ENCODE results near the gene HSPA4L.

The HSPA4L gene

GRCh38 chr4:127829014-127829413 is 46.9 kb downstream of the HSPA4L start:
- Mint-ChIP-seq H3K27ac (no peak overlapping the region), H3K27me3 (peaks cover 6% of the 10 kb centered on the region), H3K9me3 (no peaks in the 10 kb centered on the region), H3K4me1 (ENCODE audit: low read depth) (no peaks in the 10 kb centered on the region), H3K36me3 (ENCODE audit: low read depth) (no peaks in the 10 kb centered on the region), H3K4me3 (no peak overlapping the region)

GRCh38 chr4:127832585-127832984 is 50.5 kb downstream of the HSPA4L start:
- Mint-ChIP-seq H3K9me3 (no peaks in the 10 kb centered on the region), H3K36me3 (ENCODE audit: low read depth) (no peaks in the 10 kb centered on the region), H3K4me3 (no peak overlapping the region), H3K27me3 (no peaks in the 10 kb centered on the region), H3K27ac (no peak overlapping the region), H3K4me1 (ENCODE audit: low read depth) (no peaks in the 10 kb centered on the region)

- Mint-ChIP-seq H3K4me3 (no peak overlapping the region), H3K9me3 (peaks cover 20% of the 10 kb centered on the region), H3K4me1 (ENCODE audit: low read depth) (no peaks in the 10 kb centered on the region), H3K27ac (no peak overlapping the region), H3K27me3 (no peaks in the 10 kb centered on the region), H3K36me3 (ENCODE audit: low read depth) (peaks cover 26% of the 10 kb centered on the region)
Observed at GRCh38 chr4:127843704-127844600, 61.8 kb downstream of the HSPA4L start.

GRCh38 chr4:127844601-127845116 is 62.5 kb downstream of the HSPA4L start:
- peaks cover 24% of the 10 kb centered on the region for H3K9me3 Mint-ChIP-seq
- peaks cover 31% of the 10 kb centered on the region for H3K36me3 Mint-ChIP-seq (ENCODE audit: low read depth)
- no peaks in the 10 kb centered on the region for H3K27me3 Mint-ChIP-seq
- no peaks in the 10 kb centered on the region for H3K4me1 Mint-ChIP-seq (ENCODE audit: low read depth)
- H3K27ac Mint-ChIP-seq = no peak overlapping the region
- no peak overlapping the region for H3K4me3 Mint-ChIP-seq

GRCh38 chr4:127846061-127846460 is 63.9 kb downstream of the HSPA4L start:
- Mint-ChIP-seq H3K4me1 (ENCODE audit: low read depth) (no peaks in the 10 kb centered on the region), H3K36me3 (ENCODE audit: low read depth) (peaks cover 45% of the 10 kb centered on the region), H3K9me3 (peaks cover 30% of the 10 kb centered on the region), H3K27me3 (no peaks in the 10 kb centered on the region), H3K27ac (no peak overlapping the region), H3K4me3 (no peak overlapping the region)

GRCh38 chr4:127846765-127847164 is 64.6 kb downstream of the HSPA4L start:
- Mint-ChIP-seq H3K9me3 (peaks cover 36% of the 10 kb centered on the region), H3K27me3 (no peaks in the 10 kb centered on the region), H3K27ac (no peak overlapping the region), H3K4me1 (ENCODE audit: low read depth) (no peaks in the 10 kb centered on the region), H3K36me3 (ENCODE audit: low read depth) (peaks cover 51% of the 10 kb centered on the region), H3K4me3 (no peak overlapping the region)

GRCh38 chr4:127849505-127850234 is 67.5 kb downstream of the HSPA4L start:
- no peak overlapping the region for H3K27ac Mint-ChIP-seq
- no peaks in the 10 kb centered on the region for H3K4me1 Mint-ChIP-seq (ENCODE audit: low read depth)
- H3K9me3 Mint-ChIP-seq = peaks cover 46% of the 10 kb centered on the region
- no peaks in the 10 kb centered on the region for H3K27me3 Mint-ChIP-seq
- H3K4me3 Mint-ChIP-seq = no peak overlapping the region
- peaks cover 62% of the 10 kb centered on the region for H3K36me3 Mint-ChIP-seq (ENCODE audit: low read depth)

- Mint-ChIP-seq H3K4me1 (ENCODE audit: low read depth) (peaks cover 7% of the 10 kb centered on the region), H3K9me3 (peaks cover 45% of the 10 kb centered on the region), H3K4me3 (no peak overlapping the region), H3K27ac (no peak overlapping the region), H3K36me3 (ENCODE audit: low read depth) (peaks cover 67% of the 10 kb centered on the region), H3K27me3 (no peaks in the 10 kb centered on the region)
Observed at GRCh38 chr4:127852661-127853060, 70.5 kb downstream of the HSPA4L start.

GRCh38 chr4:127856196-127856812 is 74.2 kb downstream of the HSPA4L start:
- H3K9me3 Mint-ChIP-seq = peaks cover 49% of the 10 kb centered on the region
- H3K27me3 Mint-ChIP-seq = no peaks in the 10 kb centered on the region
- H3K4me3 Mint-ChIP-seq = no peak overlapping the region
- peaks cover 7% of the 10 kb centered on the region for H3K4me1 Mint-ChIP-seq (ENCODE audit: low read depth)
- no peak overlapping the region for H3K27ac Mint-ChIP-seq
- H3K36me3 Mint-ChIP-seq (ENCODE audit: low read depth) = peaks cover 58% of the 10 kb centered on the region

GRCh38 chr4:127856813-127857447 is 74.8 kb downstream of the HSPA4L start:
- H3K27ac Mint-ChIP-seq = no peak overlapping the region
- H3K27me3 Mint-ChIP-seq = no peaks in the 10 kb centered on the region
- peaks cover 52% of the 10 kb centered on the region for H3K36me3 Mint-ChIP-seq (ENCODE audit: low read depth)

GRCh38 chr4:127857641-127858040 is 75.5 kb downstream of the HSPA4L start:
- H3K27ac Mint-ChIP-seq = no peak overlapping the region

More at GRCh38 chr4:127856813-127857447, 74.8 kb downstream of the HSPA4L start:
- H3K9me3 Mint-ChIP-seq = peaks cover 43% of the 10 kb centered on the region
- peaks cover 7% of the 10 kb centered on the region for H3K4me1 Mint-ChIP-seq (ENCODE audit: low read depth)
- H3K4me3 Mint-ChIP-seq = no peak overlapping the region

GRCh38 chr4:127868196-127868595 is 86.1 kb downstream of the HSPA4L start:
- Mint-ChIP-seq H3K4me3 (no peak overlapping the region), H3K36me3 (ENCODE audit: low read depth) (peaks cover 8% of the 10 kb centered on the region), H3K4me1 (ENCODE audit: low read depth) (no peaks in the 10 kb centered on the region), H3K27me3 (no peaks in the 10 kb centered on the region), H3K9me3 (no peaks in the 10 kb centered on the region), H3K27ac (no peak overlapping the region)

More at GRCh38 chr4:127857641-127858040, 75.5 kb downstream of the HSPA4L start:
- Mint-ChIP-seq H3K9me3 (peaks cover 43% of the 10 kb centered on the region), H3K4me3 (no peak overlapping the region), H3K4me1 (ENCODE audit: low read depth) (peaks cover 7% of the 10 kb centered on the region), H3K27me3 (no peaks in the 10 kb centered on the region), H3K36me3 (ENCODE audit: low read depth) (peaks cover 48% of the 10 kb centered on the region)

- Mint-ChIP-seq H3K27me3 (no peaks in the 10 kb centered on the region), H3K36me3 (ENCODE audit: low read depth) (peaks cover 5% of the 10 kb centered on the region), H3K4me1 (ENCODE audit: low read depth) (no peaks in the 10 kb centered on the region), H3K9me3 (peaks cover 4% of the 10 kb centered on the region), H3K27ac (no peak overlapping the region), H3K4me3 (no peak overlapping the region)
Observed at GRCh38 chr4:127870281-127870680, 88.2 kb downstream of the HSPA4L start.

- no peak overlapping the region for H3K4me3 Mint-ChIP-seq
- peaks cover 5% of the 10 kb centered on the region for H3K36me3 Mint-ChIP-seq (ENCODE audit: low read depth)
- no peak overlapping the region for H3K27ac Mint-ChIP-seq
- H3K9me3 Mint-ChIP-seq = peaks cover 4% of the 10 kb centered on the region
- no peaks in the 10 kb centered on the region for H3K4me1 Mint-ChIP-seq (ENCODE audit: low read depth)
- H3K27me3 Mint-ChIP-seq = no peaks in the 10 kb centered on the region
Observed at GRCh38 chr4:127870688-127871087, 88.6 kb downstream of the HSPA4L start.

All from stimulated activated naive CD8-positive, alpha-beta T cell treated with anti-CD3 and anti-CD28 coated beads, Interleukin-15, Interleukin-2, amounts not matched to agents 100 ng/mL and 50 ng/mL, for 24 hours (primary cell).